DND-41 (cell line): Measurements from ENCODE around the gene USP19.
A peak's percentile ranks its signal among the peaks of the same experiment; 100 is the strongest.

Experiments
- ATAC-seq: fragments of 200-7000 bp; cut with Tn5 transposase; 3 replicates; pipeline ENCODE4 v1.9.1; 2021; ENCODE audit warnings: low read depth; ENCODE audit not compliant: insufficient read depth
- DNase-seq: peaks from one replicate; pipeline ENCODE4 v3.0.0-alpha.2; 2020
- H2AFZ ChIP-seq: 2 replicates; pipeline ENCODE4 v1.6.0; 2012; ENCODE audit warnings: low read depth, low read length
- H3K27ac ChIP-seq: 2 replicates; pipeline ENCODE4 v1.5.1; 2012; ENCODE audit warnings: low read length, inconsistent platforms
- H3K27me3 ChIP-seq: fragments of 200-600 bp; sonication (generic); 2 replicates; pipeline ENCODE4 v1.6.0; 2012; ENCODE audit warnings: low read length, mild to moderate bottlenecking, inconsistent platforms; ENCODE audit not compliant: insufficient read depth, poor library complexity
- H3K36me3 ChIP-seq: 2 replicates; pipeline ENCODE4 v1.5.1; 2012; ENCODE audit warnings: low read length, inconsistent platforms; ENCODE audit not compliant: insufficient read depth
- H3K4me1 ChIP-seq: 2 replicates; pipeline ENCODE4 v1.5.1; 2012; ENCODE audit warnings: mild to moderate bottlenecking, low read length; ENCODE audit not compliant: insufficient read depth
- H3K4me2 ChIP-seq: 2 replicates; pipeline ENCODE4 v1.6.0; 2012; ENCODE audit warnings: mild to moderate bottlenecking, moderate library complexity, low read length, inconsistent platforms; ENCODE audit not compliant: insufficient read depth
- H3K4me3 ChIP-seq, 2 experiments: fragments of 200-600 bp in 1 of 2; shearing (Covaris generic) in 1 of 2; 2 replicates each; pipeline ENCODE4 v1.5.1; 2012 to 2016; ENCODE audit warnings: inconsistent platforms in 2 of 2, low read length in 2 of 2, mild to moderate bottlenecking in 2 of 2, low read depth in 1 of 2, moderate library complexity in 1 of 2
- H3K79me2 ChIP-seq: 2 replicates; pipeline ENCODE4 v1.6.0; 2012; ENCODE audit warnings: low read length, inconsistent platforms; ENCODE audit not compliant: insufficient read depth
- H3K9ac ChIP-seq: 2 replicates; pipeline ENCODE4 v1.6.0; 2012; ENCODE audit warnings: low read depth, mild to moderate bottlenecking, inconsistent platforms, low read length, moderate library complexity
- H3K9me3 ChIP-seq: 2 replicates; pipeline ENCODE4 v1.5.1; 2012; ENCODE audit warnings: low read length, moderate library complexity, mild to moderate bottlenecking, inconsistent platforms; ENCODE audit not compliant: insufficient read depth, severe bottlenecking
- H4K20me1 ChIP-seq: 2 replicates; pipeline ENCODE4 v1.6.0; 2012; ENCODE audit warnings: low read length; ENCODE audit not compliant: insufficient read depth
- CTCF ChIP-seq: IDR thresholded peaks from 2 replicates; pipeline ENCODE4 v1.5.1; 2012; ENCODE audit warnings: borderline replicate concordance, low read length, moderate library complexity, mild to moderate bottlenecking; ENCODE audit not compliant: poor library complexity, severe bottlenecking; ENCODE audit errors: extremely low read depth
- EZH2 ChIP-seq: IDR thresholded peaks from 3 replicates; pipeline ENCODE4 v1.6.1; 2012; ENCODE audit warnings: borderline replicate concordance, low read depth, mild to moderate bottlenecking, moderate library complexity, low read length, inconsistent platforms; ENCODE audit not compliant: severe bottlenecking

The USP19 gene

GRCh38 chr3:49098910-49099630 lies 21.6 kb downstream of the USP19 start:
- peaks cover 72% of the 10 kb centered on the region for H3K36me3 ChIP-seq
- no peak overlapping the region for H3K27ac ChIP-seq
- H4K20me1 ChIP-seq = no peaks in the 10 kb centered on the region
- no peak for DNase-seq
- H2AFZ ChIP-seq = no peak overlapping the region
- H3K9me3 ChIP-seq = no peaks in the 10 kb centered on the region
- H3K4me3 ChIP-seq = no peak overlapping the region
- peaks cover 31% of the 10 kb centered on the region for H3K4me1 ChIP-seq
- no peak for ATAC-seq
- no peak for TF ChIP-seq EZH2
- TF ChIP-seq CTCF = no peak
- H3K27me3 ChIP-seq = no peaks in the 10 kb centered on the region
- no peak overlapping the region for H3K9ac ChIP-seq
- H3K79me2 ChIP-seq = peaks cover 21% of the 10 kb centered on the region
- no peak overlapping the region for H3K4me2 ChIP-seq

GRCh38 chr3:49098429-49098828 lies 22.2 kb downstream of the USP19 start:
- peaks cover 24% of the 10 kb centered on the region for H3K4me1 ChIP-seq
- H4K20me1 ChIP-seq = no peaks in the 10 kb centered on the region
- ATAC-seq (no peak), DNase-seq (no peak)
- H3K9me3 ChIP-seq = no peaks in the 10 kb centered on the region
- no peak overlapping the region for H3K4me3 ChIP-seq
- peaks cover 69% of the 10 kb centered on the region for H3K36me3 ChIP-seq
- no peak overlapping the region for H3K4me2 ChIP-seq
- TF ChIP-seq EZH2 = no peak
- TF ChIP-seq CTCF = no peak
- no peak overlapping the region for H2AFZ ChIP-seq
- peaks cover 15% of the 10 kb centered on the region for H3K79me2 ChIP-seq
- H3K27me3 ChIP-seq = no peaks in the 10 kb centered on the region
- H3K9ac ChIP-seq = no peak overlapping the region
- no peak overlapping the region for H3K27ac ChIP-seq

GRCh38 chr3:49093853-49094767 lies 26.5 kb downstream of the USP19 start, which contains the start of gene QRICH1:
Gene QRICH1, minus strand, starts transcription at chr3:49094071. Its CDS starts 17,054 bp downstream, at chr3:49077017.
- Histone ChIP-seq H3K79me2 (peaks cover 45% of the 10 kb centered on the region), H3K4me1 (peaks cover 43% of the 10 kb centered on the region), H3K9me3 (no peaks in the 10 kb centered on the region), H3K4me3 (peak within 1 kb of the TSS; percentile 48 to 71), H4K20me1 (peaks cover 35% of the 10 kb centered on the region), H3K27ac (peak within 1 kb of the TSS; percentile 95), H3K9ac (peak within 1 kb of the TSS; percentile 68), H2AFZ (peak within 1 kb of the TSS; percentile 94), H3K4me2 (peak within 1 kb of the TSS; percentile 86), H3K36me3 (peaks cover 45% of the 10 kb centered on the region), H3K27me3 (no peaks in the 10 kb centered on the region)
- ATAC-seq = peak; percentile 83
- peak; percentile 80 for TF ChIP-seq CTCF
- no peak for TF ChIP-seq EZH2
- DNase-seq = peak; percentile 97
